Measurements from ENCODE around the gene INTS1. TPM values are rescaled to one million over a fixed set of nuclear protein-coding genes. Genes with fewer than 3 reads are reported as not detected.

The INTS1 gene
- polyA plus RNA-seq, 1 donor from 2014 or later, result 21.1 TPM

DNA sequence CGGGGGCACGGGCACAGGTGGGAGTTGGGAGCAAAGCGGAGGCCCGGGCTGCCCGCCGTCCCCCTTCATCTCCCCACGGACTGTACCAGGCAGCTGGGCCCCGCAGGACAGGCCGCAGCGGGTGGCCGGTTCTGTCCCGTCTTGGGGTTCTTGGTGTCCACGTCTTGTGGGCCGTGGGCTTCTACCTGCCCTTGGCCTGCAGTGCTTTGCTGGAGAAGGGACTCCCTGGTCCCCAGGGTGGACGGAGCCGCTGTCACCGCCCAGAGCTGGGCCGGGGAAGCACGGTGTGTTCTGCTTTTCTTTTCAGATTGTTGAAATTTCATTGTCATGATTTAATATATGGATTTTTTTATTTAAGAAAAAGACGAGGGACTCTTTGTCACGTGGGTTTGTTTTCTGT is 38.1 kb upstream of the INTS1 start:
- Histone ChIP-seq H3K9ac (ENCODE audit: low read length) (no peak overlapping the region), H3K9me3 (ENCODE audit: low read length) (no peaks in the 10 kb centered on the region)

GRCh38 chr7:1541431-1542162 is 37.4 kb upstream of the INTS1 start:
- Histone ChIP-seq H4K20me1 (ENCODE audit: insufficient read depth) (no peaks in the 10 kb centered on the region), H3K79me2 (replicated peaks; ENCODE audit: insufficient read depth, low read length) (peaks cover 13% of the 10 kb centered on the region), H2AFZ (ENCODE audit: low read depth, low read length) (no peak overlapping the region), H3K4me3 (ENCODE audit: low read length) (no peak overlapping the region), H3K9me2 (ENCODE audit: insufficient read depth, low read length) (no peaks in the 10 kb centered on the region), H3K9ac (ENCODE audit: low read length) (no peak overlapping the region), H3K9me3 (ENCODE audit: low read length) (no peaks in the 10 kb centered on the region), H3K36me3 (ENCODE audit: insufficient read depth, low read length) (no peaks in the 10 kb centered on the region), H3K27ac (ENCODE audit: low read length) (no peak overlapping the region), H3K27me3 (ENCODE audit: insufficient read depth, low read depth, low read length) (no peaks in the 10 kb centered on the region), H3K4me2 (ENCODE audit: low read length) (no peak overlapping the region), H3F3A (ENCODE audit: insufficient read depth, low read length, poor library complexity, severe bottlenecking) (no peaks in the 10 kb centered on the region)
- no peak for TF ChIP-seq EZH2 (IDR thresholded peaks at IDR 0.05; ENCODE audit: borderline replicate concordance, insufficient read depth, low read length, poor library complexity, severe bottlenecking)
- no peak for TF ChIP-seq MXI1 (conservative IDR thresholded peaks at IDR 0.05; ENCODE audit: poor library complexity, severe bottlenecking)
- no peak for TF ChIP-seq TAF1 (IDR thresholded peaks at IDR 0.05; ENCODE audit: low read depth)
- no peak for TF ChIP-seq RAD21 (conservative IDR thresholded peaks at IDR 0.05)
- TF ChIP-seq EP300 (conservative IDR thresholded peaks at IDR 0.05; ENCODE audit: poor library complexity, severe bottlenecking), result no peak
- TF ChIP-seq, protein P1, sequence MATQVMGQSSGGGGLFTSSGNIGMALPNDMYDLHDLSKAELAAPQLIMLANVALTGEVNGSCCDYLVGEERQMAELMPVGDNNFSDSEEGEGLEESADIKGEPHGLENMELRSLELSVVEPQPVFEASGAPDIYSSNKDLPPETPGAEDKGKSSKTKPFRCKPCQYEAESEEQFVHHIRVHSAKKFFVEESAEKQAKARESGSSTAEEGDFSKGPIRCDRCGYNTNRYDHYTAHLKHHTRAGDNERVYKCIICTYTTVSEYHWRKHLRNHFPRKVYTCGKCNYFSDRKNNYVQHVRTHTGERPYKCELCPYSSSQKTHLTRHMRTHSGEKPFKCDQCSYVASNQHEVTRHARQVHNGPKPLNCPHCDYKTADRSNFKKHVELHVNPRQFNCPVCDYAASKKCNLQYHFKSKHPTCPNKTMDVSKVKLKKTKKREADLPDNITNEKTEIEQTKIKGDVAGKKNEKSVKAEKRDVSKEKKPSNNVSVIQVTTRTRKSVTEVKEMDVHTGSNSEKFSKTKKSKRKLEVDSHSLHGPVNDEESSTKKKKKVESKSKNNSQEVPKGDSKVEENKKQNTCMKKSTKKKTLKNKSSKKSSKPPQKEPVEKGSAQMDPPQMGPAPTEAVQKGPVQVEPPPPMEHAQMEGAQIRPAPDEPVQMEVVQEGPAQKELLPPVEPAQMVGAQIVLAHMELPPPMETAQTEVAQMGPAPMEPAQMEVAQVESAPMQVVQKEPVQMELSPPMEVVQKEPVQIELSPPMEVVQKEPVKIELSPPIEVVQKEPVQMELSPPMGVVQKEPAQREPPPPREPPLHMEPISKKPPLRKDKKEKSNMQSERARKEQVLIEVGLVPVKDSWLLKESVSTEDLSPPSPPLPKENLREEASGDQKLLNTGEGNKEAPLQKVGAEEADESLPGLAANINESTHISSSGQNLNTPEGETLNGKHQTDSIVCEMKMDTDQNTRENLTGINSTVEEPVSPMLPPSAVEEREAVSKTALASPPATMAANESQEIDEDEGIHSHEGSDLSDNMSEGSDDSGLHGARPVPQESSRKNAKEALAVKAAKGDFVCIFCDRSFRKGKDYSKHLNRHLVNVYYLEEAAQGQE (IDR thresholded peaks at IDR 0.05; ENCODE audit: borderline replicate concordance), result no peak
- no peak for TF ChIP-seq CTCF (IDR thresholded peaks at IDR 0.05; ENCODE audit: poor library complexity, severe bottlenecking)
- TF ChIP-seq SMC3 (conservative IDR thresholded peaks at IDR 0.05; ENCODE audit: poor library complexity), result no peak
- TF ChIP-seq POLR2AphosphoS5 (IDR thresholded peaks at IDR 0.05), result no peak

More for the DNA sequence above, 38.1 kb upstream of the INTS1 start:
- no peak overlapping the region for H3K4me3 ChIP-seq (ENCODE audit: low read length)
- no peaks in the 10 kb centered on the region for H4K20me1 ChIP-seq (ENCODE audit: insufficient read depth)
- H3K9me2 ChIP-seq (ENCODE audit: insufficient read depth, low read length), result no peaks in the 10 kb centered on the region
- TF ChIP-seq EZH2 (IDR thresholded peaks at IDR 0.05; ENCODE audit: borderline replicate concordance, insufficient read depth, low read length, poor library complexity, severe bottlenecking) (no peak), CTCF (IDR thresholded peaks at IDR 0.05; ENCODE audit: poor library complexity, severe bottlenecking) (no peak), POLR2AphosphoS5 (IDR thresholded peaks at IDR 0.05) (no peak), EP300 (conservative IDR thresholded peaks at IDR 0.05; ENCODE audit: poor library complexity, severe bottlenecking) (no peak)
- H2AFZ ChIP-seq (ENCODE audit: low read depth, low read length), result no peak overlapping the region
- no peak overlapping the region for H3K4me2 ChIP-seq (ENCODE audit: low read length)
- no peaks in the 10 kb centered on the region for H3F3A ChIP-seq (ENCODE audit: insufficient read depth, low read length, poor library complexity, severe bottlenecking)
- H3K27me3 ChIP-seq (ENCODE audit: insufficient read depth, low read depth, low read length), result no peaks in the 10 kb centered on the region
- H3K79me2 ChIP-seq (replicated peaks; ENCODE audit: insufficient read depth, low read length), result peaks cover 12% of the 10 kb centered on the region
- H3K36me3 ChIP-seq (ENCODE audit: insufficient read depth, low read length), result no peaks in the 10 kb centered on the region
- no peak overlapping the region for H3K27ac ChIP-seq (ENCODE audit: low read length)
